HL-60 (cell line): ENCODE measurements around the gene CD3E.

ENCODE experiments used
- CTCF ChIP-seq: IDR thresholded peaks from one replicate; pipeline ENCODE4 v1.5.1; 2011; ENCODE audit warnings: low read length, control low read depth, inconsistent platforms; ENCODE audit not compliant: insufficient read depth
- GABPA ChIP-seq: IDR thresholded peaks from 2 replicates; pipeline ENCODE4 v1.6.1; 2012; ENCODE audit warnings: low read depth
- POLR2AphosphoS5 ChIP-seq: IDR thresholded peaks from 2 replicates; pipeline ENCODE4 v1.6.1; 2012; ENCODE audit warnings: low read depth
- REST ChIP-seq: IDR thresholded peaks from 2 replicates; pipeline ENCODE4 v1.6.1; 2012; ENCODE audit warnings: low read depth; ENCODE audit not compliant: insufficient replicate concordance
- SPI1 ChIP-seq: IDR thresholded peaks from 2 replicates; pipeline ENCODE4 v1.6.1; 2012; ENCODE audit warnings: low read depth, mild to moderate bottlenecking, borderline replicate concordance

DNA sequence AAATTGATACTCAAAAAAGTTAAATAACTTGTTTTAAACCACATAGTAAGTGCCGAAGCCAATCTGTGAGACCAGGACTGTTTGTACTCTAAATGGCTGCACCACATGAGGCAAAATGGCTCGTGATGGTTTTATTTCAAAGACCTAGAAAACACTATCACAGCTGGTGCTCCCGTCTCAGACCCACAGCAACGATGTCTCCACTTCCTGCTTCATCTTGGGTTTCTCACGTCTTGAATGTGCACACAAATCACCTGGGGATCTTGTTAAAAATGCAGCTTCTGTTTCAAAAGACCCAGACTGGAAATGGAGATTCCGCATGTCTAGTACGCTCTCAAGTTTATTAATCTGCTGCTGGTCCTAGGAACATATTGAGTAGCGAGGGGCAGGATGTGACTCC lies 1.2 kb downstream of the CD3E start:
- no peak for TF ChIP-seq POLR2AphosphoS5
- TF ChIP-seq CTCF, result no peak
- TF ChIP-seq REST, result no peak
- no peak for TF ChIP-seq GABPA
- no peak for TF ChIP-seq SPI1
